Suprapubic skin (tissue), 4 donors: ENCODE results near the gene ZRANB1. TPM values are rescaled to one million over a fixed set of nuclear protein-coding genes. Genes with fewer than 3 reads are reported as not detected.

ENCODE experiments used
- DNase-seq, 2 donors: peaks; one replicate each; pipeline ENCODE4 v3.0.0-alpha.2; 2019; ENCODE audit warnings: low spot score in 2 of 2
- H3K27ac ChIP-seq: fragments of 200-600 bp; sonication (generic); one replicate; pipeline ENCODE4 v1.5.1; 2019
- H3K27me3 ChIP-seq: fragments of 200-600 bp; sonication (generic); one replicate; pipeline ENCODE4 v1.5.1; 2019
- H3K36me3 ChIP-seq: fragments of 200-600 bp; sonication (generic); one replicate; pipeline ENCODE4 v1.5.1; 2019
- H3K4me1 ChIP-seq: fragments of 200-600 bp; sonication (generic); one replicate; pipeline ENCODE4 v1.5.1; 2019
- H3K4me3 ChIP-seq: fragments of 200-600 bp; sonication (generic); one replicate; pipeline ENCODE4 v1.5.1; 2019; ENCODE audit warnings: mild to moderate bottlenecking
- H3K9me3 ChIP-seq: fragments of 200-600 bp; sonication (generic); one replicate; pipeline ENCODE4 v1.5.1; 2019
- EP300 ChIP-seq: sonication (generic); formaldehyde crosslinking; IDR thresholded peaks from one replicate; pipeline ENCODE4 v1.6.1; 2017; ENCODE audit warnings: antibody characterized with exemption
- POLR2A ChIP-seq, 2 donors: fragments of 450-650 bp; IDR thresholded peaks; one replicate each; pipeline ENCODE4 v1.6.1; 2017; ENCODE audit warnings: antibody characterized with exemption in 2 of 2, mild to moderate bottlenecking in 2 of 2, moderate library complexity in 2 of 2
- POLR2AphosphoS5 ChIP-seq, 3 donors: sonication (generic); formaldehyde crosslinking; IDR thresholded peaks; one replicate each; pipeline ENCODE4 v1.6.1; 2017; ENCODE audit warnings: antibody characterized with exemption in 3 of 3
- WGBS: methylation state at CpG from one replicate; pipeline ENCODE4 v1.1.5; 2018; 5-methylcytosine and 5-hydroxymethylcytosine counted together
- total RNA-seq, 4 donors: library from RNA; depleted of rRNA; stranded (reverse); fragments of >200 nt; gene quantifications; one replicate each; pipeline ENCODE4 v1.1.0, GENCODE V29; 2016
- TF ChIP-seq, protein P1 (sequence below), 2 donors: fragments of 200-600 bp in 1 of 2; fragments of 450-650 bp in 1 of 2; sonication (generic) in 1 of 2; IDR thresholded peaks; one replicate each; pipeline ENCODE4 v1.5.1; 2016 to 2019; ENCODE audit warnings: antibody characterized with exemption in 2 of 2, mild to moderate bottlenecking in 1 of 2, moderate library complexity in 1 of 2

ZRANB1 gene
- total RNA-seq, 4 donors from 2014 or later = 21.2 to 37.9 (median 30.2) TPM

DNA sequence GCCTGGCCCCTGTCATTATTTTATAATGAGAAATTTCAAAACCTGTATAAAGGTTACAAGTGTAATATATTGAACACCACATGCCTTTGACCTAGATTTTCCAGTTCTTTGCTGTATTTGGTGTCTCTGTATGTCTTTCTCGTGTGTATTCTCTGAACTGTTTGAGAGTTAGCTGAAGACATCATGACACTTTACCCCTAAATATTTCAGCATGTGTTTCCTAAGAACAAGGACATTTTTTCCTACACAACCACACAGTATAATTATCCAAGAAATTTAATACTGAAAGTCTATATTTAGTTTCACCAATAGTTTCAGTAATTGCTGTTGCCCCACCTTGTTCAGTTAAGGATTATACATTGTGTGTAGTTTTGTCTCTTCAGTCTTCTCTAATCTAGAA lies 14.8 kb downstream of the ZRANB1 start:
- peaks cover 28% of the 10 kb centered on the region for H3K4me1 ChIP-seq
- no peaks in the 10 kb centered on the region for H3K9me3 ChIP-seq
- no peak overlapping the region for H3K27ac ChIP-seq
- H3K4me3 ChIP-seq = no peak overlapping the region
- DNase-seq = no peak
- WGBS = 64% methylated on average over 1 of the region's 1 CpG
- H3K27me3 ChIP-seq = no peaks in the 10 kb centered on the region
- H3K36me3 ChIP-seq = no peaks in the 10 kb centered on the region
- TF ChIP-seq EP300 (no peak), POLR2A (IDR thresholded peaks at IDR 0.05) (no peak), POLR2AphosphoS5 (IDR thresholded peaks at IDR 0.05) (no peak)
- TF ChIP-seq, protein P1, sequence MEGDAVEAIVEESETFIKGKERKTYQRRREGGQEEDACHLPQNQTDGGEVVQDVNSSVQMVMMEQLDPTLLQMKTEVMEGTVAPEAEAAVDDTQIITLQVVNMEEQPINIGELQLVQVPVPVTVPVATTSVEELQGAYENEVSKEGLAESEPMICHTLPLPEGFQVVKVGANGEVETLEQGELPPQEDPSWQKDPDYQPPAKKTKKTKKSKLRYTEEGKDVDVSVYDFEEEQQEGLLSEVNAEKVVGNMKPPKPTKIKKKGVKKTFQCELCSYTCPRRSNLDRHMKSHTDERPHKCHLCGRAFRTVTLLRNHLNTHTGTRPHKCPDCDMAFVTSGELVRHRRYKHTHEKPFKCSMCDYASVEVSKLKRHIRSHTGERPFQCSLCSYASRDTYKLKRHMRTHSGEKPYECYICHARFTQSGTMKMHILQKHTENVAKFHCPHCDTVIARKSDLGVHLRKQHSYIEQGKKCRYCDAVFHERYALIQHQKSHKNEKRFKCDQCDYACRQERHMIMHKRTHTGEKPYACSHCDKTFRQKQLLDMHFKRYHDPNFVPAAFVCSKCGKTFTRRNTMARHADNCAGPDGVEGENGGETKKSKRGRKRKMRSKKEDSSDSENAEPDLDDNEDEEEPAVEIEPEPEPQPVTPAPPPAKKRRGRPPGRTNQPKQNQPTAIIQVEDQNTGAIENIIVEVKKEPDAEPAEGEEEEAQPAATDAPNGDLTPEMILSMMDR (IDR thresholded peaks at IDR 0.05) = no peak

DNA sequence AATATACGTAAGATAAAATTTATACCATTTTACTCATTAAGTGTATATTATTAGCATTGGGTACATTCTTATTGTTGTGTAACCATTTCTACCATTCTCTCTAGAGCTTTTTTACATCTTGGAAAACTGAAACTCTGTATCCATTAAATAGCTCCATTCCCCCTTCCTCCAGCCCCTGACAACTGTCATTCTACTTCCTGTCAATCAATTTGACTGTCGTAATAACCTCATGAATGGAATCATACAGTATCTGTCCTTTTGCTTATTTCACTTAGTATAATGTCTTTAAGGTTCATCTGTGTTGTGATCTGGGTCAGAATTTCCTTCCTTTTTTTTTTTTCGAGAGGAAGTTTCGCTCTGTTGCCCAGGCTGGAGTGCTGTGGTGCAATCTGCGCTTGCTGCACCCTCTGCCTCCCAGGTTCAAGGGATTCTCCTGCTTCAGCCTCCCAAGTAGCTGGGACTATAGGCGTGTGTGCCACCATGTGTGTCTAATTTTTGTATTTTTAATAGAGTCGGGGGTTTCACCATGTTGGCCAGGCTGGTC lies 15.6 kb downstream of the ZRANB1 start:
- Histone ChIP-seq H3K27me3 (no peaks in the 10 kb centered on the region), H3K36me3 (no peaks in the 10 kb centered on the region), H3K27ac (no peak overlapping the region), H3K9me3 (no peaks in the 10 kb centered on the region), H3K4me3 (no peak overlapping the region), H3K4me1 (peaks cover 32% of the 10 kb centered on the region)
- no peak for TF ChIP-seq EP300
- TF ChIP-seq, protein P1 (IDR thresholded peaks at IDR 0.05) = no peak
- TF ChIP-seq POLR2A (IDR thresholded peaks at IDR 0.05) = no peak
- no peak for TF ChIP-seq POLR2AphosphoS5 (IDR thresholded peaks at IDR 0.05)
- 82% methylated on average over 7 of the region's 7 CpGs for WGBS
- no peak for DNase-seq

DNA sequence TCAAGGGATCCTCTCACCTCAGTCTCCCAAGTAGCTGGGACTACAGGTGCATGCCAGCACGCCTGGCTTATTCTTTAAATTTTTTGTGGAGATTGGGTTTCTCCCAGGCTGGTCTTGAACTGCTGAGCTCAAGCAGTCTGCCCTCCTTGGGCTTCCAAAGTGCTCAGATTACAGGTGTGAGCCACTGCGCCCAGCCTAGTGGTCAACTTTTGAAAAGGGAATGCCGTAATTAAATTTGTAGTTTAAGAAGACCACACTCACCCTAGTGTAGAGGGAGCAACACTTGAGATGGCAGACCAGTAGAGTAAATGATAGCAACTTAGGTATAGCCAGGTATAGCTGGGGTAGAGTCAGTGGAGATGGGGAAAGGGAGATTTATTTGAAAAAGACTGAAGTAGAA lies 17.6 kb downstream of the ZRANB1 start:
- Histone ChIP-seq H3K27me3 (no peaks in the 10 kb centered on the region), H3K9me3 (no peaks in the 10 kb centered on the region), H3K27ac (no peak overlapping the region), H3K36me3 (no peaks in the 10 kb centered on the region), H3K4me3 (no peak overlapping the region), H3K4me1 (peaks cover 30% of the 10 kb centered on the region)
- 96% methylated on average over 3 of the region's 3 CpGs for WGBS
- no peak for DNase-seq
- no peak for TF ChIP-seq EP300
- no peak for TF ChIP-seq POLR2A (IDR thresholded peaks at IDR 0.05)
- TF ChIP-seq, protein P1 (IDR thresholded peaks at IDR 0.05) = no peak
- TF ChIP-seq POLR2AphosphoS5 (IDR thresholded peaks at IDR 0.05) = no peak

DNA sequence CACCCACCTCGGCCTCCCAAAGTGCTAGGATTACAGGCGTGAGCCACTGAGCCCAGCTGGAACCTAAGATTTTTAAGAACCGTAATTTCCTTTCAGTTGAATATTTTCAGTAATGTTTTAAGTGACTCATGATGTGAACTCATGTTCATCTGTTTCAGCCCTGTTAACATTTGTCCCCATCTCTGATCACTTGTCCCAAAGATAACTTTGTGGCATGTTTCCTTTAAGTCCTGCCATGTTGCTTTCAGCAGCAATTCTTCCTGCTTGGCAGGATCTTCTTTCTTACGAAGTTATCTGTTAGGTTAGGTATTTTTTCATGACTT lies 19.3 kb downstream of the ZRANB1 start:
- TF ChIP-seq POLR2AphosphoS5 (IDR thresholded peaks at IDR 0.05) (no peak), POLR2A (IDR thresholded peaks at IDR 0.05) (no peak), EP300 (no peak)
- TF ChIP-seq, protein P1 (IDR thresholded peaks at IDR 0.05) = no peak
- WGBS = 59% methylated on average over 4 of the region's 4 CpGs

DNA sequence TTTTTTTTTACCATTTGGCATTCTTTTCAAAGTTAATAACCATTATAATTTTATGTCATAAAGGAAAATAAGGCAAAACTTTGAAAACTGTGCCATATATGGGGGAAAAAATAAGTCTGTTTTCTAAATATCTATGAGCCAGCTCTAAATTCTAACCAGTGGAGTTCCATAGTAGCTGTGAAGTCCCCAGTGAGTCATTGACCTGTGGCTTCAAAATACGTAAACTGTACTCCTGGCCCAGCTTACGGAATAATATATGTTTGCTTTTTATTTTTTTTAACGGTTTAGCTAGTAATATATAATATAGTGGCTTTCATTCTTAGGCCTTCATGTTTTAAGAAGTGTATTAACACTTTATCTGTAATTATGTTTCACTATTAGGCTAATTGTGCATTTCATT lies 20.5 kb downstream of the ZRANB1 start:
- WGBS = 92% methylated on average over 3 of the region's 3 CpGs
- Histone ChIP-seq H3K27ac (no peak overlapping the region), H3K36me3 (peaks cover 10% of the 10 kb centered on the region), H3K27me3 (no peaks in the 10 kb centered on the region), H3K4me3 (no peak overlapping the region), H3K4me1 (peaks cover 12% of the 10 kb centered on the region), H3K9me3 (no peaks in the 10 kb centered on the region)
- no peak for DNase-seq
- no peak for TF ChIP-seq POLR2AphosphoS5 (IDR thresholded peaks at IDR 0.05)
- TF ChIP-seq, protein P1 (IDR thresholded peaks at IDR 0.05) = no peak
- TF ChIP-seq EP300 = no peak
- no peak for TF ChIP-seq POLR2A (IDR thresholded peaks at IDR 0.05)

More for the DNA sequence above, 19.3 kb downstream of the ZRANB1 start:
- H3K4me1 ChIP-seq = peaks cover 17% of the 10 kb centered on the region
- no peak for DNase-seq
- H3K36me3 ChIP-seq = no peaks in the 10 kb centered on the region
- H3K9me3 ChIP-seq = no peaks in the 10 kb centered on the region
- no peaks in the 10 kb centered on the region for H3K27me3 ChIP-seq
- no peak overlapping the region for H3K4me3 ChIP-seq
- H3K27ac ChIP-seq = peak overlapping the region; percentile 17
